Adipocyte (in vitro differentiated cells): ENCODE results near the gene TP73.

Experiments
- DNase-seq: peaks from one replicate; pipeline ENCODE4 v3.0.0-alpha.2; 2015; ENCODE audit warnings: low read depth
- H3K27me3 ChIP-seq: replicated peaks from 2 replicates; pipeline ENCODE4 v1.7.0; 2013; ENCODE audit warnings: mild to moderate bottlenecking, low read length, moderate library complexity; ENCODE audit not compliant: control insufficient read depth, insufficient read depth
- H3K36me3 ChIP-seq: 2 replicates; pipeline ENCODE4 v1.7.0; 2013; ENCODE audit warnings: low read length, mild to moderate bottlenecking, moderate library complexity; ENCODE audit not compliant: control insufficient read depth, insufficient read depth, severe bottlenecking
- H3K4me1 ChIP-seq: 2 replicates; pipeline ENCODE4 v1.7.0; 2013; ENCODE audit warnings: mild to moderate bottlenecking, low read length, moderate library complexity; ENCODE audit not compliant: control insufficient read depth, insufficient read depth
- H3K4me3 ChIP-seq: 2 replicates; pipeline ENCODE4 v1.7.0; 2013; ENCODE audit warnings: mild to moderate bottlenecking, low read length, moderate library complexity
- H3K9ac ChIP-seq: 2 replicates; pipeline ENCODE4 v1.7.0; 2013; ENCODE audit warnings: mild to moderate bottlenecking, low read length, moderate library complexity
- H3K9me3 ChIP-seq: 2 replicates; pipeline ENCODE4 v1.7.0; 2013; ENCODE audit warnings: mild to moderate bottlenecking, low read length, moderate library complexity; ENCODE audit not compliant: control insufficient read depth

The TP73 gene

GRCh38 chr1:3708791-3709190, 56.5 kb downstream of the TP73 start:
- no peak for DNase-seq
- Histone ChIP-seq H3K27me3 (peaks cover 74% of the 10 kb centered on the region), H3K9ac (no peak overlapping the region), H3K9me3 (no peaks in the 10 kb centered on the region), H3K36me3 (no peaks in the 10 kb centered on the region), H3K4me3 (no peak overlapping the region), H3K4me1 (no peaks in the 10 kb centered on the region)

GRCh38 chr1:3710251-3710650, 57.9 kb downstream of the TP73 start:
- no peak overlapping the region for H3K4me3 ChIP-seq
- no peaks in the 10 kb centered on the region for H3K36me3 ChIP-seq
- no peaks in the 10 kb centered on the region for H3K4me1 ChIP-seq
- no peak overlapping the region for H3K9ac ChIP-seq
- peaks cover 75% of the 10 kb centered on the region for H3K27me3 ChIP-seq
- DNase-seq, result no peak
- H3K9me3 ChIP-seq, result no peaks in the 10 kb centered on the region

- no peak for DNase-seq
- Histone ChIP-seq H3K27me3 (peaks cover 77% of the 10 kb centered on the region), H3K9ac (no peak overlapping the region), H3K9me3 (no peaks in the 10 kb centered on the region), H3K4me3 (no peak overlapping the region), H3K4me1 (no peaks in the 10 kb centered on the region), H3K36me3 (no peaks in the 10 kb centered on the region)
Observed at GRCh38 chr1:3711381-3711779, 59.1 kb downstream of the TP73 start.

GRCh38 chr1:3711780-3712451, 59.6 kb downstream of the TP73 start:
- no peak overlapping the region for H3K9ac ChIP-seq
- H3K36me3 ChIP-seq, result no peaks in the 10 kb centered on the region
- no peak overlapping the region for H3K4me3 ChIP-seq
- no peaks in the 10 kb centered on the region for H3K4me1 ChIP-seq
- no peaks in the 10 kb centered on the region for H3K9me3 ChIP-seq
- no peak for DNase-seq
- peaks cover 80% of the 10 kb centered on the region for H3K27me3 ChIP-seq

- Histone ChIP-seq H3K9me3 (no peaks in the 10 kb centered on the region), H3K27me3 (peaks cover 78% of the 10 kb centered on the region), H3K4me1 (no peaks in the 10 kb centered on the region), H3K36me3 (no peaks in the 10 kb centered on the region), H3K9ac (no peak overlapping the region), H3K4me3 (no peak overlapping the region)
- DNase-seq, result no peak
Observed at GRCh38 chr1:3712573-3713535, 60.5 kb downstream of the TP73 start.

GRCh38 chr1:3713840-3714239, 61.5 kb downstream of the TP73 start:
- H3K27me3 ChIP-seq, result peaks cover 76% of the 10 kb centered on the region
- H3K9me3 ChIP-seq, result no peaks in the 10 kb centered on the region
- H3K9ac ChIP-seq, result no peak overlapping the region
- no peaks in the 10 kb centered on the region for H3K4me1 ChIP-seq
- no peak for DNase-seq
- no peak overlapping the region for H3K4me3 ChIP-seq
- H3K36me3 ChIP-seq, result no peaks in the 10 kb centered on the region

- Histone ChIP-seq H3K9me3 (no peaks in the 10 kb centered on the region), H3K27me3 (peaks cover 76% of the 10 kb centered on the region)
Observed at GRCh38 chr1:3714284-3714741, 62.0 kb downstream of the TP73 start.

GRCh38 chr1:3714814-3715213, 62.5 kb downstream of the TP73 start:
- Histone ChIP-seq H3K27me3 (peaks cover 73% of the 10 kb centered on the region), H3K4me3 (no peak overlapping the region), H3K4me1 (no peaks in the 10 kb centered on the region), H3K9ac (no peak overlapping the region), H3K9me3 (no peaks in the 10 kb centered on the region), H3K36me3 (no peaks in the 10 kb centered on the region)
- no peak for DNase-seq

More at GRCh38 chr1:3714284-3714741, 62.0 kb downstream of the TP73 start:
- no peaks in the 10 kb centered on the region for H3K4me1 ChIP-seq
- H3K36me3 ChIP-seq, result no peaks in the 10 kb centered on the region
- no peak overlapping the region for H3K4me3 ChIP-seq
- no peak overlapping the region for H3K9ac ChIP-seq
- no peak for DNase-seq

- DNase-seq, result no peak
- H3K9me3 ChIP-seq, result no peaks in the 10 kb centered on the region
- no peaks in the 10 kb centered on the region for H3K36me3 ChIP-seq
- H3K4me1 ChIP-seq, result no peaks in the 10 kb centered on the region
- no peak overlapping the region for H3K9ac ChIP-seq
- no peak overlapping the region for H3K4me3 ChIP-seq
- H3K27me3 ChIP-seq, result peaks cover 61% of the 10 kb centered on the region
Observed at GRCh38 chr1:3716351-3716750, 64.0 kb downstream of the TP73 start.

- no peak for DNase-seq
- no peaks in the 10 kb centered on the region for H3K9me3 ChIP-seq
- no peak overlapping the region for H3K4me3 ChIP-seq
- peaks cover 56% of the 10 kb centered on the region for H3K27me3 ChIP-seq
- no peaks in the 10 kb centered on the region for H3K36me3 ChIP-seq
- H3K9ac ChIP-seq, result no peak overlapping the region
- H3K4me1 ChIP-seq, result no peaks in the 10 kb centered on the region
Observed at GRCh38 chr1:3717041-3717714, 64.9 kb downstream of the TP73 start.
